NCI-H526 (cell line): ENCODE results near the gene ZMYM5.
"Not testable (repeated sequence)": the region's sequence is repeated elsewhere in the genome, so short reads cannot be mapped to it uniquely, and the experiment has no call there.

Source experiments
- DNase-seq, 2 experiments: peaks; one replicate each; lab custom pipeline; 2025; lab: John Stamatoyannopoulos, UW

The ZMYM5 gene

GRCh38 chr13:19818223-19818842, 45.1 kb downstream of the ZMYM5 start:
- DNase-seq: peak; percentile 19 to 74

- DNase-seq: no peak
Measured at GRCh38 chr13:19817510-19818158, 45.8 kb downstream of the ZMYM5 start.

- DNase-seq: no peak
Measured at GRCh38 chr13:19817106-19817505, 46.3 kb downstream of the ZMYM5 start.

GRCh38 chr13:19815842-19816241, 47.6 kb downstream of the ZMYM5 start:
- not testable (repeated sequence) for DNase-seq

- DNase-seq: no peak
Measured at GRCh38 chr13:19810996-19811881, 52.2 kb downstream of the ZMYM5 start.

- DNase-seq: no peak
Measured at GRCh38 chr13:19810151-19810550, 53.3 kb downstream of the ZMYM5 start.

GRCh38 chr13:19805765-19806164, 57.7 kb downstream of the ZMYM5 start:
- no peak for DNase-seq

GRCh38 chr13:19795956-19796355, 67.5 kb downstream of the ZMYM5 start:
- no peak for DNase-seq

- DNase-seq: peak in 1 of 2 experiments; percentile 8
Measured at GRCh38 chr13:19794631-19795030, 68.8 kb downstream of the ZMYM5 start.

GRCh38 chr13:19791953-19792537, 71.4 kb downstream of the ZMYM5 start:
- DNase-seq: no peak

GRCh38 chr13:19782727-19783682, 80.4 kb downstream of the ZMYM5 start, which contains the start of gene PSPC1:
Gene PSPC1 (minus strand): TSS chr13:19782945. CDS start chr13:19782757, 188 bp downstream.
- peak; percentile 94 to 98 for DNase-seq

- peak; percentile 56 to 89 for DNase-seq
Measured at GRCh38 chr13:19782049-19782726, 81.3 kb downstream of the ZMYM5 start.

- DNase-seq: peak in 1 of 2 experiments; percentile 42
Measured at GRCh38 chr13:19781526-19781925, 81.9 kb downstream of the ZMYM5 start.

GRCh38 chr13:19780753-19781418, 82.6 kb downstream of the ZMYM5 start:
- DNase-seq: peak in 1 of 2 experiments; percentile 51
